NCI-H345 (cell line): ENCODE results near the gene NUDT5.
"Not testable (repeated sequence)": the region's sequence is repeated elsewhere in the genome, so short reads cannot be mapped to it uniquely, and the experiment has no call there.

Source experiments
- DNase-seq: peaks from one replicate; lab custom pipeline; 2025; lab: John Stamatoyannopoulos, UW

Gene NUDT5

GRCh38 chr10:12195603-12196506, at the start of gene NUDT5, which contains the start of gene CDC123:
TSS of gene NUDT5 (minus strand) at chr10:12195891. CDS start at chr10:12186291, 9,600 bp downstream.
TSS of gene CDC123 (plus strand) at chr10:12196188. CDS start at chr10:12196246, 58 bp downstream.
- peak; percentile 82 for DNase-seq

- DNase-seq, result no peak
These were observed 48.4 kb upstream of the NUDT5 start for GRCh38 chr10:12243864-12244620.

GRCh38 chr10:12241810-12242529, 46.3 kb upstream of the NUDT5 start:
- no peak for DNase-seq

- no peak for DNase-seq
These were observed 43.1 kb upstream of the NUDT5 start for GRCh38 chr10:12238821-12239220.

GRCh38 chr10:12237265-12238220, 41.9 kb upstream of the NUDT5 start:
- DNase-seq, result no peak

GRCh38 chr10:12235796-12236195, 40.1 kb upstream of the NUDT5 start:
- no peak for DNase-seq

- no peak for DNase-seq
These were observed 39.5 kb upstream of the NUDT5 start for GRCh38 chr10:12235116-12235694.

GRCh38 chr10:12234687-12235086, 39.0 kb upstream of the NUDT5 start:
- not testable (repeated sequence) for DNase-seq

GRCh38 chr10:12228851-12229250, 33.2 kb upstream of the NUDT5 start:
- no peak for DNase-seq

- not testable (repeated sequence) for DNase-seq
These were observed 30.7 kb upstream of the NUDT5 start for GRCh38 chr10:12226438-12226837.

GRCh38 chr10:12225444-12225843, 29.8 kb upstream of the NUDT5 start:
- DNase-seq, result no peak

GRCh38 chr10:12221323-12222298, 25.9 kb upstream of the NUDT5 start:
- no peak for DNase-seq

GRCh38 chr10:12218991-12219390, 23.3 kb upstream of the NUDT5 start:
- no peak for DNase-seq

GRCh38 chr10:12214763-12215218, 19.1 kb upstream of the NUDT5 start:
- peak; percentile 14 for DNase-seq

GRCh38 chr10:12214093-12214492, 18.4 kb upstream of the NUDT5 start:
- DNase-seq, result no peak

GRCh38 chr10:12213621-12214020, 17.9 kb upstream of the NUDT5 start:
- DNase-seq, result no peak

- no peak for DNase-seq
These were observed 16.8 kb upstream of the NUDT5 start for GRCh38 chr10:12212454-12212853.

- no peak for DNase-seq
These were observed 12.8 kb upstream of the NUDT5 start for GRCh38 chr10:12208460-12208859.

GRCh38 chr10:12207114-12207513, 11.4 kb upstream of the NUDT5 start:
- no peak for DNase-seq
